HG03520 (cell line): Measurements from ENCODE around the gene KCNQ1.

ENCODE experiments used
- ATAC-seq: cut with Tn5 transposase; IDR thresholded peaks from one replicate; pipeline ENCODE4 v1.9.1; 2021; ENCODE audit warnings: mild to moderate bottlenecking, moderate library complexity; ENCODE audit not compliant: unreplicated experiment

Gene KCNQ1

GRCh38 chr11:2828585-2829330, 383.9 kb downstream of the KCNQ1 start:
- ATAC-seq, result no peak

- ATAC-seq, result no peak
Observed at GRCh38 chr11:2830030-2830812, 385.4 kb downstream of the KCNQ1 start.

- ATAC-seq, result no peak
Observed at GRCh38 chr11:2830886-2831285, 386.1 kb downstream of the KCNQ1 start.

GRCh38 chr11:2831781-2832532, 387.1 kb downstream of the KCNQ1 start:
- ATAC-seq, result no peak

GRCh38 chr11:2832533-2833020, 387.8 kb downstream of the KCNQ1 start:
- no peak for ATAC-seq

GRCh38 chr11:2833051-2833715, 388.4 kb downstream of the KCNQ1 start:
- no peak for ATAC-seq

- ATAC-seq, result no peak
Observed at GRCh38 chr11:2833716-2834502, 389.1 kb downstream of the KCNQ1 start.

GRCh38 chr11:2834503-2835273, 389.9 kb downstream of the KCNQ1 start:
- no peak for ATAC-seq

GRCh38 chr11:2835296-2835695, 390.5 kb downstream of the KCNQ1 start:
- no peak for ATAC-seq

- no peak for ATAC-seq
Observed at GRCh38 chr11:2835751-2836150, 390.9 kb downstream of the KCNQ1 start.

GRCh38 chr11:2836315-2837095, 391.7 kb downstream of the KCNQ1 start:
- no peak for ATAC-seq

GRCh38 chr11:2837096-2837601, 392.3 kb downstream of the KCNQ1 start:
- no peak for ATAC-seq

- ATAC-seq, result no peak
Observed at GRCh38 chr11:2837651-2838050, 392.8 kb downstream of the KCNQ1 start.

GRCh38 chr11:2838091-2838490, 393.3 kb downstream of the KCNQ1 start:
- no peak for ATAC-seq

- no peak for ATAC-seq
Observed at GRCh38 chr11:2838676-2839294, 394.0 kb downstream of the KCNQ1 start.

GRCh38 chr11:2839395-2839943, 394.7 kb downstream of the KCNQ1 start:
- no peak for ATAC-seq

- no peak for ATAC-seq
Observed at GRCh38 chr11:2841411-2842190, 396.8 kb downstream of the KCNQ1 start.
